K562 (cell line): ENCODE measurements around the gene ZNF598. TPM values are rescaled to one million over a fixed set of nuclear protein-coding genes. Genes with fewer than 3 reads are reported as not detected.

Experiments
- CBFB ChIP-seq: sonication (generic); formaldehyde crosslinking; IDR thresholded peaks from 2 replicates; pipeline ENCODE4 v1.4.0; 2020; ENCODE audit warnings: mild to moderate bottlenecking, missing genetic modification reagents
- CHD4 ChIP-seq: fragments of 200-600 bp; sonication (generic); IDR thresholded peaks from 3 replicates; pipeline ENCODE4 v1.6.1; 2012; ENCODE audit warnings: low read depth, mild to moderate bottlenecking, mixed read lengths, low read length, inconsistent platforms; ENCODE audit not compliant: insufficient read depth, insufficient replicate concordance, poor library complexity, severe bottlenecking
- DDX20 ChIP-seq: fragments of 450-650 bp; IDR thresholded peaks from 2 replicates; pipeline ENCODE4 v1.6.1; 2016; ENCODE audit warnings: missing genetic modification characterization, low read depth, mild to moderate bottlenecking, missing compliant biosample characterization, moderate library complexity
- ESRRB ChIP-seq: fragments of 250-450 bp; sonication (Bioruptor Pico); IDR thresholded peaks from 2 replicates; pipeline ENCODE4 v1.5.0; 2020; ENCODE audit warnings: mild to moderate bottlenecking, moderate library complexity, borderline replicate concordance
- HLTF ChIP-seq: fragments of 450-650 bp; IDR thresholded peaks from 2 replicates; pipeline ENCODE4 v1.6.1; 2016
- HMG20B ChIP-seq: fragments of 250-450 bp; sonication (Bioruptor Pico); IDR thresholded peaks from 2 replicates; pipeline ENCODE4 v1.5.0; 2021; ENCODE audit warnings: mild to moderate bottlenecking
- KDM5B ChIP-seq: fragments of 200-600 bp; sonication (generic); IDR thresholded peaks from 2 replicates; pipeline ENCODE4 v1.6.1; 2012; ENCODE audit warnings: low read depth, mild to moderate bottlenecking, moderate library complexity, low read length, control low read depth, inconsistent platforms; ENCODE audit not compliant: insufficient replicate concordance
- NCOA2 ChIP-seq, 2 experiments: fragments of 450-650 bp; IDR thresholded peaks; 2 replicates each; pipeline ENCODE4 v1.6.1; 2018; ENCODE audit warnings: mild to moderate bottlenecking in 2 of 2, moderate library complexity in 1 of 2; ENCODE audit not compliant: partially characterized antibody in 2 of 2
- PHB ChIP-seq: fragments of 250-450 bp; sonication (Bioruptor Pico); IDR thresholded peaks from 2 replicates; pipeline ENCODE4 v1.5.0; 2021
- PHB2 ChIP-seq: fragments of 450-650 bp; IDR thresholded peaks from 2 replicates; pipeline ENCODE4 v1.6.1; 2017; ENCODE audit warnings: low read depth
- PHF8 ChIP-seq: fragments of 200-600 bp; sonication (generic); IDR thresholded peaks from 2 replicates; pipeline ENCODE4 v1.6.1; 2012; ENCODE audit warnings: mixed run types, mild to moderate bottlenecking, inconsistent platforms, low read length, moderate library complexity, borderline replicate concordance
- SIRT6 ChIP-seq: IDR thresholded peaks from one replicate; pipeline ENCODE4 v1.6.1; 2012; ENCODE audit warnings: low read depth, mild to moderate bottlenecking, control low read depth, inconsistent platforms, low read length, moderate library complexity
- ZFX ChIP-seq: sonication (generic); formaldehyde crosslinking; IDR thresholded peaks from 2 replicates; pipeline ENCODE4 v1.8.0; 2022; ENCODE audit warnings: mild to moderate bottlenecking, missing genetic modification reagents, moderate library complexity
- ZNF408 ChIP-seq: fragments of 250-450 bp; sonication (Bioruptor Pico); IDR thresholded peaks from 2 replicates; pipeline ENCODE4 v1.4.0; 2020; ENCODE audit warnings: low read depth, mild to moderate bottlenecking, moderate library complexity
- polyA plus RNA-seq, 8 experiments: library from polyadenylated mRNA; depleted of rRNA in 4 of 8; stranded (reverse) in 5 of 8; unstranded in 3 of 8; fragments of >200 nt; fragmentation: Nextera tagmentation in 2 of 8; fragmentation: Illumina TruSeq in 1 of 8; extraction: Ambion mirVana in 2 of 8; extraction: Trizol in 1 of 8; gene quantifications; 2 replicates each; pipeline versions ENCODE4 v1.2.1 to v1.2.3, GENCODE V29; 2011 to 2014; ENCODE audit warnings: inconsistent platforms in 1 of 8, missing spikeins in 1 of 8
- total RNA-seq, 7 experiments: library from RNA; depleted of rRNA in 6 of 7; stranded (reverse); fragments of >200 nt in 6 of 7; fragmentation: Illumina TruSeq in 2 of 7; extraction: Trizol in 2 of 7; gene quantifications; 2 replicates each; pipeline versions ENCODE4 v1.2.1 to v1.2.3, GENCODE V29; 2011 to 2021; ENCODE audit warnings: low replicate concordance in 1 of 7
- TF ChIP-seq, protein P1 (sequence below): fragments of 250-450 bp; sonication (Bioruptor Pico); IDR thresholded peaks from 2 replicates; pipeline ENCODE4 v1.4.0; 2020
- TF ChIP-seq, protein P2 (sequence below): sonication (generic); formaldehyde crosslinking; IDR thresholded peaks from 2 replicates; pipeline ENCODE4 v1.8.0; 2023; ENCODE audit warnings: mild to moderate bottlenecking, missing genetic modification reagents
- TF ChIP-seq, protein P3 (sequence below): IDR thresholded peaks from 2 replicates; pipeline ENCODE4 v1.6.1; 2012; ENCODE audit warnings: low read depth, low read length, improper control_type of control experiment, borderline replicate concordance

ZNF598 gene
- total and polyA plus RNA-seq, 9 of the 15 experiments (the other 6 are each of a cell fraction or from before 2014, with no cell fraction given): 0.11 to 115 (median 29.6) TPM

DNA sequence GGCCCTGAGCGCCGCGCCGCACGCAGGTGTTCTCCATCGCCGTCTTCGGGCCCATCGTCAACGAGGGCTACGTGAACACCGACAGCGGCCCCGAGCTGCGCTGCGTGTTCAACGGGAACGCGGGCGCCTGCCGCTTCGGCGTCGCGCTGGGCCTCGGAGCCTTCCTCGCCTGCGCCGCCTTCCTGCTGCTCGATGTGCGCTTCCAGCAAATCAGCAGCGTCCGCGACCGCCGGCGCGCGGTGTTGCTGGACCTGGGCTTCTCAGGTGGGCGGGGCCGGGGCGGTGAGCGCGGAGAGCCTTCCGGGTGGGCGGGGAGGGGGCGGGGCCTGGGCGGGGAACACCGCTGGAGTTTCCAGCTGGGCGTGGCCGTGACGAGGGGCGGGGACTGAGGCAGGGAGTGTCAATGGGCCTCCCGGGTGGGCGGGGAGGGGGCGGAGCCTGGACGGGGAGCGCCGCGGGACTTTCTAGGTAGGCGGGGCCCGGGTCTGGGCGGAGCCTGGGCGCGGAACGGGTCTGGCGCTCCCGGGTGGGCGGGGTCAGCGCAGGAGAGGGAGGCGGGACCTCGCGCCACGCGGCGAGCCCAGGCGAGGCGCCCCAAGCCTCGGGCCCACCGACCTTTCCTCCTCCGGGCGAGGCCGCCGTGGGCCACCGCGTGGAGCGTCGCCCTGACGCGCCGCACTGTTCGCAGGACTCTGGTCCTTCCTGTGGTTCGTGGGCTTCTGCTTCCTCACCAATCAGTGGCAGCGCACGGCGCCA lies 17.5 kb downstream of the ZNF598 start (continued):
- TF ChIP-seq, protein P1, sequence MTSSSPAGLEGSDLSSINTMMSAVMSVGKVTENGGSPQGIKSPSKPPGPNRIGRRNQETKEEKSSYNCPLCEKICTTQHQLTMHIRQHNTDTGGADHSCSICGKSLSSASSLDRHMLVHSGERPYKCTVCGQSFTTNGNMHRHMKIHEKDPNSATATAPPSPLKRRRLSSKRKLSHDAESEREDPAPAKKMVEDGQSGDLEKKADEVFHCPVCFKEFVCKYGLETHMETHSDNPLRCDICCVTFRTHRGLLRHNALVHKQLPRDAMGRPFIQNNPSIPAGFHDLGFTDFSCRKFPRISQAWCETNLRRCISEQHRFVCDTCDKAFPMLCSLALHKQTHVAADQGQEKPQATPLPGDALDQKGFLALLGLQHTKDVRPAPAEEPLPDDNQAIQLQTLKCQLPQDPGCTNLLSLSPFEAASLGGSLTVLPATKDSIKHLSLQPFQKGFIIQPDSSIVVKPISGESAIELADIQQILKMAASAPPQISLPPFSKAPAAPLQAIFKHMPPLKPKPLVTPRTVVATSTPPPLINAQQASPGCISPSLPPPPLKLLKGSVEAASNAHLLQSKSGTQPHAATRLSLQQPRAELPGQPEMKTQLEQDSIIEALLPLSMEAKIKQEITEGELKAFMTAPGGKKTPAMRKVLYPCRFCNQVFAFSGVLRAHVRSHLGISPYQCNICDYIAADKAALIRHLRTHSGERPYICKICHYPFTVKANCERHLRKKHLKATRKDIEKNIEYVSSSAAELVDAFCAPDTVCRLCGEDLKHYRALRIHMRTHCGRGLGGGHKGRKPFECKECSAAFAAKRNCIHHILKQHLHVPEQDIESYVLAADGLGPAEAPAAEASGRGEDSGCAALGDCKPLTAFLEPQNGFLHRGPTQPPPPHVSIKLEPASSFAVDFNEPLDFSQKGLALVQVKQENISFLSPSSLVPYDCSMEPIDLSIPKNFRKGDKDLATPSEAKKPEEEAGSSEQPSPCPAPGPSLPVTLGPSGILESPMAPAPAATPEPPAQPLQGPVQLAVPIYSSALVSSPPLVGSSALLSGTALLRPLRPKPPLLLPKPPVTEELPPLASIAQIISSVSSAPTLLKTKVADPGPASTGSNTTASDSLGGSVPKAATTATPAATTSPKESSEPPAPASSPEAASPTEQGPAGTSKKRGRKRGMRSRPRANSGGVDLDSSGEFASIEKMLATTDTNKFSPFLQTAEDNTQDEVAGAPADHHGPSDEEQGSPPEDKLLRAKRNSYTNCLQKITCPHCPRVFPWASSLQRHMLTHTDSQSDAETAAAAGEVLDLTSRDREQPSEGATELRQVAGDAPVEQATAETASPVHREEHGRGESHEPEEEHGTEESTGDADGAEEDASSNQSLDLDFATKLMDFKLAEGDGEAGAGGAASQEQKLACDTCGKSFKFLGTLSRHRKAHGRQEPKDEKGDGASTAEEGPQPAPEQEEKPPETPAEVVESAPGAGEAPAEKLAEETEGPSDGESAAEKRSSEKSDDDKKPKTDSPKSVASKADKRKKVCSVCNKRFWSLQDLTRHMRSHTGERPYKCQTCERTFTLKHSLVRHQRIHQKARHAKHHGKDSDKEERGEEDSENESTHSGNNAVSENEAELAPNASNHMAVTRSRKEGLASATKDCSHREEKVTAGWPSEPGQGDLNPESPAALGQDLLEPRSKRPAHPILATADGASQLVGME (CRISPR knock-in tag): no peak
- no peak for TF ChIP-seq ZNF408
- TF ChIP-seq HMG20B: no peak
- TF ChIP-seq SIRT6: no peak
- no peak for TF ChIP-seq DDX20 (tag)
- TF ChIP-seq, protein P2, sequence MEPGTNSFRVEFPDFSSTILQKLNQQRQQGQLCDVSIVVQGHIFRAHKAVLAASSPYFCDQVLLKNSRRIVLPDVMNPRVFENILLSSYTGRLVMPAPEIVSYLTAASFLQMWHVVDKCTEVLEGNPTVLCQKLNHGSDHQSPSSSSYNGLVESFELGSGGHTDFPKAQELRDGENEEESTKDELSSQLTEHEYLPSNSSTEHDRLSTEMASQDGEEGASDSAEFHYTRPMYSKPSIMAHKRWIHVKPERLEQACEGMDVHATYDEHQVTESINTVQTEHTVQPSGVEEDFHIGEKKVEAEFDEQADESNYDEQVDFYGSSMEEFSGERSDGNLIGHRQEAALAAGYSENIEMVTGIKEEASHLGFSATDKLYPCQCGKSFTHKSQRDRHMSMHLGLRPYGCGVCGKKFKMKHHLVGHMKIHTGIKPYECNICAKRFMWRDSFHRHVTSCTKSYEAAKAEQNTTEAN (CRISPR knock-in tag): peak; percentile 83
- TF ChIP-seq HLTF: peak; percentile 44; the same call in 1 of the 2 replicates
- TF ChIP-seq CHD4: no peak
- TF ChIP-seq PHB2: no peak
- TF ChIP-seq PHB (CRISPR knock-in tag): no peak
- peak; percentile 81; the same call in 1 of the 2 replicates for TF ChIP-seq PHF8
- TF ChIP-seq ZFX: peak; percentile 91
- TF ChIP-seq, protein P3, sequence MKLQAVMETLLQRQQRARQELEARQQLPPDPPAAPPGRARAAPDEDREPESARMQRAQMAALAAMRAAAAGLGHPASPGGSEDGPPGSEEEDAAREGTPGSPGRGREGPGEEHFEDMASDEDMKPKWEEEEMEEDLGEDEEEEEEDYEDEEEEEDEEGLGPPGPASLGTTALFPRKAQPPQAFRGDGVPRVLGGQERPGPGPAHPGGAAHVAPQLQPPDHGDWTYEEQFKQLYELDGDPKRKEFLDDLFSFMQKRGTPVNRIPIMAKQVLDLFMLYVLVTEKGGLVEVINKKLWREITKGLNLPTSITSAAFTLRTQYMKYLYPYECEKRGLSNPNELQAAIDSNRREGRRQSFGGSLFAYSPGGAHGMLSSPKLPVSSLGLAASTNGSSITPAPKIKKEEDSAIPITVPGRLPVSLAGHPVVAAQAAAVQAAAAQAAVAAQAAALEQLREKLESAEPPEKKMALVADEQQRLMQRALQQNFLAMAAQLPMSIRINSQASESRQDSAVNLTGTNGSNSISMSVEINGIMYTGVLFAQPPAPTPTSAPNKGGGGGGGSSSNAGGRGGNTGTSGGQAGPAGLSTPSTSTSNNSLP: no peak
- TF ChIP-seq KDM5B: peak; percentile 71
- no peak for TF ChIP-seq ESRRB (CRISPR knock-in tag)
- no peak for TF ChIP-seq CBFB (CRISPR knock-in tag)
- TF ChIP-seq NCOA2 (IDR thresholded peaks at IDR 0.05; ENCODE audit: partially characterized antibody in 2 of 2): no peak
